Fibroblast of lung (primary cell): ENCODE data around the gene TCF7L1.

Experiments
- EZH2 ChIP-seq: IDR thresholded peaks from 2 replicates; pipeline ENCODE4 v1.5.1; 2012; ENCODE audit warnings: low read length, control low read depth, mild to moderate bottlenecking; ENCODE audit errors: missing control alignments
- TF ChIP-seq, protein P1 (sequence below), 2 donors: IDR thresholded peaks in 1 of 2; conservative IDR thresholded peaks in 1 of 2; 1 replicate in 1 of 2; 2 replicates in 1 of 2; pipeline ENCODE4 v1.5.1; 2011 to 2012; ENCODE audit warnings: low read length in 2 of 2, control low read depth in 1 of 2, inconsistent platforms in 1 of 2, low read depth in 1 of 2, mild to moderate bottlenecking in 1 of 2

DNA sequence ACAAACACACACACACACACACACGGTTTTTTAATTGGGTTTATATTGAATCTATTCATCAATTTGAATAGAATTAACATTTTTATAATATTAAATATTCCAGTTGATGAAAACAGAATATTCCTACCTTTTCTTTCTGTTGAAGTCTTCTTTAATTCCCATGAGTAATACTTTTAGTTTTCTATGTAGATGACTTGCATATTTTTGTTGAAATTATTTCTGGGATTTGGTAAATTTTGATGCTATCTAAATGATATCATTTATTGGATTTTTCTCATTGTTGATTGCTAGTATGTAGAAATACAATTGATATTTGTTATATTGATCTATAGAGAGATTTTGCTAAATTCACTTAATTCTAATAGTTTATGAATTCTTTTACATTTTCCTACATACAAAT, 12.8 kb upstream of the TCF7L1 start:
- TF ChIP-seq, protein P1, sequence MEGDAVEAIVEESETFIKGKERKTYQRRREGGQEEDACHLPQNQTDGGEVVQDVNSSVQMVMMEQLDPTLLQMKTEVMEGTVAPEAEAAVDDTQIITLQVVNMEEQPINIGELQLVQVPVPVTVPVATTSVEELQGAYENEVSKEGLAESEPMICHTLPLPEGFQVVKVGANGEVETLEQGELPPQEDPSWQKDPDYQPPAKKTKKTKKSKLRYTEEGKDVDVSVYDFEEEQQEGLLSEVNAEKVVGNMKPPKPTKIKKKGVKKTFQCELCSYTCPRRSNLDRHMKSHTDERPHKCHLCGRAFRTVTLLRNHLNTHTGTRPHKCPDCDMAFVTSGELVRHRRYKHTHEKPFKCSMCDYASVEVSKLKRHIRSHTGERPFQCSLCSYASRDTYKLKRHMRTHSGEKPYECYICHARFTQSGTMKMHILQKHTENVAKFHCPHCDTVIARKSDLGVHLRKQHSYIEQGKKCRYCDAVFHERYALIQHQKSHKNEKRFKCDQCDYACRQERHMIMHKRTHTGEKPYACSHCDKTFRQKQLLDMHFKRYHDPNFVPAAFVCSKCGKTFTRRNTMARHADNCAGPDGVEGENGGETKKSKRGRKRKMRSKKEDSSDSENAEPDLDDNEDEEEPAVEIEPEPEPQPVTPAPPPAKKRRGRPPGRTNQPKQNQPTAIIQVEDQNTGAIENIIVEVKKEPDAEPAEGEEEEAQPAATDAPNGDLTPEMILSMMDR (conservative IDR thresholded peaks at IDR 0.05 in 1 of 2, IDR thresholded peaks at IDR 0.05 in 1 of 2; ENCODE audit: low read depth in 1 of 2, low read length in 2 of 2) = no peak
- no peak for TF ChIP-seq EZH2
